Astrocyte of the spinal cord (primary cell): ENCODE data around the gene RTL1.

ENCODE experiments used
- DNase-seq: peaks from one replicate; pipeline ENCODE4 v3.0.0; 2011; ENCODE audit warnings: low read depth, low spot score
- H3K4me3 ChIP-seq: 2 replicates; pipeline ENCODE4 v1.5.1; 2011; ENCODE audit warnings: low read depth, mild to moderate bottlenecking, low read length, moderate library complexity
- CTCF ChIP-seq: IDR thresholded peaks from 2 replicates; pipeline ENCODE4 v1.5.1; 2012; ENCODE audit warnings: low read depth, mild to moderate bottlenecking, low read length, inconsistent platforms
- in situ Hi-C: cut with HindIII; loops from 2 replicates; pipeline ENCODE4 v1.10.0; 2017; ENCODE audit warnings: low sequenced_read_pairs

RTL1 gene

GRCh38 chr14:100890061-100890850 is 13.3 kb downstream of the RTL1 start:
- no peak for DNase-seq
- TF ChIP-seq CTCF, result no peak
- in situ Hi-C loops, result no loop called here
- no peak overlapping the region for H3K4me3 ChIP-seq

- no peak for TF ChIP-seq CTCF
- no peak for DNase-seq
- no peak overlapping the region for H3K4me3 ChIP-seq
- in situ Hi-C loops, result no loop called here
Observed at GRCh38 chr14:100889641-100890040, 13.9 kb downstream of the RTL1 start.

- DNase-seq, result no peak
- no peak overlapping the region for H3K4me3 ChIP-seq
- no peak for TF ChIP-seq CTCF
- in situ Hi-C loops, result no loop called here
Observed at GRCh38 chr14:100888789-100889315, 14.7 kb downstream of the RTL1 start.

GRCh38 chr14:100887728-100888335 is 15.7 kb downstream of the RTL1 start:
- no peak for TF ChIP-seq CTCF
- in situ Hi-C loops, result no loop called here
- H3K4me3 ChIP-seq, result no peak overlapping the region
- DNase-seq, result no peak

GRCh38 chr14:100885617-100886016 is 17.9 kb downstream of the RTL1 start:
- no peak overlapping the region for H3K4me3 ChIP-seq
- no peak for TF ChIP-seq CTCF
- in situ Hi-C loops, result no loop called here
- no peak for DNase-seq

GRCh38 chr14:100885196-100885595 is 18.3 kb downstream of the RTL1 start:
- no peak overlapping the region for H3K4me3 ChIP-seq
- in situ Hi-C loops, result no loop called here
- no peak for DNase-seq
- no peak for TF ChIP-seq CTCF
